SKM-1 treated with dmso at 0.1 percent for 144 hours (cell line): ENCODE measurements around the gene PLCL2.

ENCODE experiments used
- DNase-seq: peaks from one replicate; lab custom pipeline; 2025; ENCODE audit not compliant: unreplicated experiment; lab: John Stamatoyannopoulos, UW

PLCL2 gene

GRCh38 chr3:16888785-16889607 lies 4.2 kb downstream of the PLCL2 start:
- DNase-seq: no peak

GRCh38 chr3:16890597-16891333 lies 6.0 kb downstream of the PLCL2 start:
- no peak for DNase-seq

GRCh38 chr3:16893618-16894200 lies 9.0 kb downstream of the PLCL2 start:
- no peak for DNase-seq

- DNase-seq: no peak
Observed at GRCh38 chr3:16896094-16896627, 11.4 kb downstream of the PLCL2 start.

- no peak for DNase-seq
Observed at GRCh38 chr3:16896820-16897219, 12.1 kb downstream of the PLCL2 start.

- no peak for DNase-seq
Observed at GRCh38 chr3:16897254-16897926, 12.6 kb downstream of the PLCL2 start.

- DNase-seq: no peak
Observed at GRCh38 chr3:16898595-16899395, 14.0 kb downstream of the PLCL2 start.

- no peak for DNase-seq
Observed at GRCh38 chr3:16899919-16900318, 15.2 kb downstream of the PLCL2 start.

- no peak for DNase-seq
Observed at GRCh38 chr3:16900779-16901440, 16.2 kb downstream of the PLCL2 start.

GRCh38 chr3:16904423-16905417 lies 20.0 kb downstream of the PLCL2 start:
- no peak for DNase-seq

- no peak for DNase-seq
Observed at GRCh38 chr3:16905704-16906103, 20.9 kb downstream of the PLCL2 start.

- no peak for DNase-seq
Observed at GRCh38 chr3:16906682-16907081, 21.9 kb downstream of the PLCL2 start.

GRCh38 chr3:16907243-16907642 lies 22.5 kb downstream of the PLCL2 start:
- DNase-seq: no peak

GRCh38 chr3:16908016-16908807 lies 23.5 kb downstream of the PLCL2 start:
- no peak for DNase-seq

GRCh38 chr3:16908896-16909295 lies 24.1 kb downstream of the PLCL2 start:
- no peak for DNase-seq

- no peak for DNase-seq
Observed at GRCh38 chr3:16909802-16910201, 25.0 kb downstream of the PLCL2 start.

- no peak for DNase-seq
Observed at GRCh38 chr3:16910207-16910606, 25.5 kb downstream of the PLCL2 start.

- no peak for DNase-seq
Observed at GRCh38 chr3:16911916-16912315, 27.2 kb downstream of the PLCL2 start.
